HEK293 (cell line): Measurements from ENCODE around the gene PP2D1.

Experiments
- BCL11A ChIP-seq: fragments of 450-650 bp; formaldehyde crosslinking; IDR thresholded peaks from 2 replicates; pipeline ENCODE4 v1.5.1; 2016; ENCODE audit warnings: low read depth, missing biosample characterization, missing genetic modification characterization
- GLI2 ChIP-seq: fragments of 450-650 bp; formaldehyde crosslinking; IDR thresholded peaks from 2 replicates; pipeline ENCODE4; 2017; ENCODE audit warnings: missing biosample characterization, missing genetic modification characterization, low read depth, borderline replicate concordance
- KLF7 ChIP-seq: fragments of 450-650 bp; formaldehyde crosslinking; IDR thresholded peaks from 2 replicates; pipeline ENCODE4 v1.5.1; 2016; ENCODE audit warnings: missing biosample characterization, missing genetic modification characterization, borderline replicate concordance
- OVOL3 ChIP-seq: fragments of 450-650 bp; formaldehyde crosslinking; IDR thresholded peaks from 2 replicates; pipeline ENCODE4 v1.5.1; 2016; ENCODE audit warnings: missing biosample characterization, missing genetic modification characterization
- ZBTB1 ChIP-seq: fragments of 450-650 bp; formaldehyde crosslinking; IDR thresholded peaks from 2 replicates; pipeline ENCODE4 v1.5.1; 2016; ENCODE audit warnings: missing biosample characterization, missing genetic modification characterization
- ZBTB21 ChIP-seq: fragments of 450-650 bp; formaldehyde crosslinking; IDR thresholded peaks from 2 replicates; pipeline ENCODE4 v1.5.1; 2017; ENCODE audit warnings: missing biosample characterization, missing genetic modification characterization
- ZBTB8A ChIP-seq: fragments of 450-650 bp; formaldehyde crosslinking; IDR thresholded peaks from 2 replicates; pipeline ENCODE4 v1.5.1; 2016; ENCODE audit warnings: missing biosample characterization, missing genetic modification characterization
- ZNF121 ChIP-seq: fragments of 450-650 bp; formaldehyde crosslinking; IDR thresholded peaks from 2 replicates; pipeline ENCODE4 v1.5.1; 2016; ENCODE audit warnings: missing biosample characterization, missing genetic modification characterization
- ZNF138 ChIP-seq: fragments of 450-650 bp; formaldehyde crosslinking; IDR thresholded peaks from 2 replicates; pipeline ENCODE4 v1.5.1; 2016; ENCODE audit warnings: missing biosample characterization, missing genetic modification characterization, borderline replicate concordance
- ZNF394 ChIP-seq: fragments of 450-650 bp; formaldehyde crosslinking; IDR thresholded peaks from 2 replicates; pipeline ENCODE4 v1.5.1; 2016; ENCODE audit warnings: missing biosample characterization, missing genetic modification characterization, mild to moderate bottlenecking, moderate library complexity, borderline replicate concordance
- ZNF426 ChIP-seq: fragments of 450-650 bp; formaldehyde crosslinking; IDR thresholded peaks from 2 replicates; pipeline ENCODE4 v1.5.1; 2017; ENCODE audit warnings: missing biosample characterization, missing genetic modification characterization, mild to moderate bottlenecking, inconsistent platforms, moderate library complexity
- ZNF433 ChIP-seq: fragments of 450-650 bp; formaldehyde crosslinking; IDR thresholded peaks from 2 replicates; pipeline ENCODE4 v1.5.1; 2016; ENCODE audit warnings: missing biosample characterization, missing genetic modification characterization, low read depth
- ZNF510 ChIP-seq: fragments of 450-650 bp; formaldehyde crosslinking; IDR thresholded peaks from 2 replicates; pipeline ENCODE4 v1.5.1; 2018; ENCODE audit warnings: mild to moderate bottlenecking, missing genetic modification characterization, missing biosample characterization; ENCODE audit not compliant: insufficient replicate concordance
- ZNF529 ChIP-seq: fragments of 450-650 bp; formaldehyde crosslinking; IDR thresholded peaks from 2 replicates; pipeline ENCODE4 v1.5.1; 2017; ENCODE audit warnings: missing genetic modification characterization, missing biosample characterization; ENCODE audit not compliant: insufficient replicate concordance
- ZNF555 ChIP-seq: fragments of 450-650 bp; formaldehyde crosslinking; conservative IDR thresholded peaks from 2 replicates; pipeline ENCODE4 v1.5.1; 2017; ENCODE audit warnings: missing biosample characterization, mild to moderate bottlenecking, missing genetic modification characterization, inconsistent platforms
- ZNF558 ChIP-seq: fragments of 450-650 bp; formaldehyde crosslinking; IDR thresholded peaks from 2 replicates; pipeline ENCODE4 v1.5.1; 2016; ENCODE audit warnings: missing biosample characterization, missing genetic modification characterization
- ZNF623 ChIP-seq: fragments of 450-650 bp; formaldehyde crosslinking; IDR thresholded peaks from 2 replicates; pipeline ENCODE4 v1.5.1; 2016; ENCODE audit warnings: missing biosample characterization, missing genetic modification characterization
- ZNF629 ChIP-seq: fragments of 450-650 bp; formaldehyde crosslinking; IDR thresholded peaks from 2 replicates; pipeline ENCODE4 v1.5.1; 2017; ENCODE audit warnings: missing biosample characterization, missing genetic modification characterization
- ZNF654 ChIP-seq: fragments of 450-650 bp; formaldehyde crosslinking; IDR thresholded peaks from 2 replicates; pipeline ENCODE4 v1.5.1; 2016; ENCODE audit warnings: low read depth, missing biosample characterization, missing genetic modification characterization
- ZNF791 ChIP-seq: fragments of 450-650 bp; formaldehyde crosslinking; IDR thresholded peaks from 2 replicates; pipeline ENCODE4 v1.5.1; 2016; ENCODE audit warnings: missing biosample characterization, missing genetic modification characterization
- ZXDB ChIP-seq: fragments of 450-650 bp; formaldehyde crosslinking; IDR thresholded peaks from 2 replicates; pipeline ENCODE4 v1.5.1; 2016; ENCODE audit warnings: missing biosample characterization, missing genetic modification characterization
- TF ChIP-seq, protein P1 (sequence below): fragments of 450-650 bp; formaldehyde crosslinking; conservative IDR thresholded peaks from 2 replicates; pipeline ENCODE4 v1.5.1; 2016; ENCODE audit warnings: low read depth, missing biosample characterization, missing genetic modification characterization
- TF ChIP-seq, protein P2 (sequence below): fragments of 450-650 bp; formaldehyde crosslinking; IDR thresholded peaks from 2 replicates; pipeline ENCODE4 v1.5.1; 2016; ENCODE audit warnings: missing biosample characterization, missing genetic modification characterization
- TF ChIP-seq, protein P3 (sequence below): fragments of 450-650 bp; formaldehyde crosslinking; conservative IDR thresholded peaks from 2 replicates; pipeline ENCODE4 v1.5.1; 2016; ENCODE audit warnings: low read depth, missing biosample characterization, missing genetic modification characterization

The PP2D1 gene

DNA sequence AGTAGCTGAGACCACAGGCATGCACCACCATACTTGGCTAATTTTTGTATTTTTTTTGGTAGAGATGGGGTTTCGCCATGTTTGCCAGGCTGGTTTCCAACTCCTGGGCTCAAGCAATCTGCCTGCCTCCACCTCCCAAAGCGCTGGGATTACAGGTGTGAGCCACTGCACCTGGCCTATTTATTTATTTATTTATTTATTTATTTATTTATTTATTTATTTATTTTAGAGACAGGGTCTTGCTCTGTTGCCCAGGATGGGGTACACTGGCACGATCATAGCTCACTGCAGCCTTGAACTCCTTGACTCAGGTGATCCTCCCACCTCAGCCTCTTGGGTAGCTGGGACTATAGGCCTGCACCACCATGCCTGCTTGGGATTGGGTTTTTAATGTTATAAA, 33.1 kb upstream of the PP2D1 start (continued):
- TF ChIP-seq, protein P1, sequence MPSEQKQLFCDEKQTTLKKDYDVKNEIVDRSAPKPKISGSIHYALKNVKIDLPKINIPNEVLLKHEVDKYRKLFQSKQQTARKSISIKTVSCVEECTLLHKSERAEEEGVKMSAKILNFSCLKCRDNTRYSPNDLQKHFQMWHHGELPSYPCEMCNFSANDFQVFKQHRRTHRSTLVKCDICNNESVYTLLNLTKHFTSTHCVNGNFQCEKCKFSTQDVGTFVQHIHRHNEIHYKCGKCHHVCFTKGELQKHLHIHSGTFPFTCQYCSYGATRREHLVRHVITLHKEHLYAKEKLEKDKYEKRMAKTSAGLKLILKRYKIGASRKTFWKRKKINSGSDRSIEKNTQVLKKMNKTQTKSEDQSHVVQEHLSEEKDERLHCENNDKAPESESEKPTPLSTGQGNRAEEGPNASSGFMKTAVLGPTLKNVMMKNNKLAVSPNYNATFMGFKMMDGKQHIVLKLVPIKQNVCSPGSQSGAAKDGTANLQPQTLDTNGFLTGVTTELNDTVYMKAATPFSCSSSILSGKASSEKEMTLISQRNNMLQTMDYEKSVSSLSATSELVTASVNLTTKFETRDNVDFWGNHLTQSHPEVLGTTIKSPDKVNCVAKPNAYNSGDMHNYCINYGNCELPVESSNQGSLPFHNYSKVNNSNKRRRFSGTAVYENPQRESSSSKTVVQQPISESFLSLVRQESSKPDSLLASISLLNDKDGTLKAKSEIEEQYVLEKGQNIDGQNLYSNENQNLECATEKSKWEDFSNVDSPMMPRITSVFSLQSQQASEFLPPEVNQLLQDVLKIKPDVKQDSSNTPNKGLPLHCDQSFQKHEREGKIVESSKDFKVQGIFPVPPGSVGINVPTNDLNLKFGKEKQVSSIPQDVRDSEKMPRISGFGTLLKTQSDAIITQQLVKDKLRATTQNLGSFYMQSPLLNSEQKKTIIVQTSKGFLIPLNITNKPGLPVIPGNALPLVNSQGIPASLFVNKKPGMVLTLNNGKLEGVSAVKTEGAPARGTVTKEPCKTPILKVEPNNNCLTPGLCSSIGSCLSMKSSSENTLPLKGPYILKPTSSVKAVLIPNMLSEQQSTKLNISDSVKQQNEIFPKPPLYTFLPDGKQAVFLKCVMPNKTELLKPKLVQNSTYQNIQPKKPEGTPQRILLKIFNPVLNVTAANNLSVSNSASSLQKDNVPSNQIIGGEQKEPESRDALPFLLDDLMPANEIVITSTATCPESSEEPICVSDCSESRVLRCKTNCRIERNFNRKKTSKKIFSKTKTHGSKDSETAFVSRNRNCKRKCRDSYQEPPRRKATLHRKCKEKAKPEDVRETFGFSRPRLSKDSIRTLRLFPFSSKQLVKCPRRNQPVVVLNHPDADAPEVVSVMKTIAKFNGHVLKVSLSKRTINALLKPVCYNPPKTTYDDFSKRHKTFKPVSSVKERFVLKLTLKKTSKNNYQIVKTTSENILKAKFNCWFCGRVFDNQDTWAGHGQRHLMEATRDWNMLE = peak; percentile 83
- 0 out of 2 replicates have a peak, but pooled peaks have one; percentile 41 for TF ChIP-seq ZBTB21 (tag by site-specific recombination)
- TF ChIP-seq ZBTB1 (tag by site-specific recombination) = 0 out of 2 replicates have a peak, but pooled peaks have one; percentile 43
- TF ChIP-seq, protein P2, sequence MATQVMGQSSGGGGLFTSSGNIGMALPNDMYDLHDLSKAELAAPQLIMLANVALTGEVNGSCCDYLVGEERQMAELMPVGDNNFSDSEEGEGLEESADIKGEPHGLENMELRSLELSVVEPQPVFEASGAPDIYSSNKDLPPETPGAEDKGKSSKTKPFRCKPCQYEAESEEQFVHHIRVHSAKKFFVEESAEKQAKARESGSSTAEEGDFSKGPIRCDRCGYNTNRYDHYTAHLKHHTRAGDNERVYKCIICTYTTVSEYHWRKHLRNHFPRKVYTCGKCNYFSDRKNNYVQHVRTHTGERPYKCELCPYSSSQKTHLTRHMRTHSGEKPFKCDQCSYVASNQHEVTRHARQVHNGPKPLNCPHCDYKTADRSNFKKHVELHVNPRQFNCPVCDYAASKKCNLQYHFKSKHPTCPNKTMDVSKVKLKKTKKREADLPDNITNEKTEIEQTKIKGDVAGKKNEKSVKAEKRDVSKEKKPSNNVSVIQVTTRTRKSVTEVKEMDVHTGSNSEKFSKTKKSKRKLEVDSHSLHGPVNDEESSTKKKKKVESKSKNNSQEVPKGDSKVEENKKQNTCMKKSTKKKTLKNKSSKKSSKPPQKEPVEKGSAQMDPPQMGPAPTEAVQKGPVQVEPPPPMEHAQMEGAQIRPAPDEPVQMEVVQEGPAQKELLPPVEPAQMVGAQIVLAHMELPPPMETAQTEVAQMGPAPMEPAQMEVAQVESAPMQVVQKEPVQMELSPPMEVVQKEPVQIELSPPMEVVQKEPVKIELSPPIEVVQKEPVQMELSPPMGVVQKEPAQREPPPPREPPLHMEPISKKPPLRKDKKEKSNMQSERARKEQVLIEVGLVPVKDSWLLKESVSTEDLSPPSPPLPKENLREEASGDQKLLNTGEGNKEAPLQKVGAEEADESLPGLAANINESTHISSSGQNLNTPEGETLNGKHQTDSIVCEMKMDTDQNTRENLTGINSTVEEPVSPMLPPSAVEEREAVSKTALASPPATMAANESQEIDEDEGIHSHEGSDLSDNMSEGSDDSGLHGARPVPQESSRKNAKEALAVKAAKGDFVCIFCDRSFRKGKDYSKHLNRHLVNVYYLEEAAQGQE (tag by site-specific recombination) = peak; percentile 68
- 0 out of 2 replicates have a peak, but pooled peaks have one; percentile 22 for TF ChIP-seq KLF7 (tag by site-specific recombination)
- peak; percentile 18; the same call in 1 of the 2 replicates for TF ChIP-seq OVOL3 (tag by site-specific recombination)
- peak; percentile 57; the same call in 1 of the 2 replicates for TF ChIP-seq ZBTB8A (tag by site-specific recombination)
- TF ChIP-seq ZNF121 (tag by site-specific recombination) = peak; percentile 32; the same call in 1 of the 2 replicates
- 0 out of 2 replicates have a peak, but pooled peaks have one; percentile 13 for TF ChIP-seq ZNF433 (tag by site-specific recombination)
- peak; percentile 66 for TF ChIP-seq ZNF623 (tag by site-specific recombination)
- TF ChIP-seq, protein P3, sequence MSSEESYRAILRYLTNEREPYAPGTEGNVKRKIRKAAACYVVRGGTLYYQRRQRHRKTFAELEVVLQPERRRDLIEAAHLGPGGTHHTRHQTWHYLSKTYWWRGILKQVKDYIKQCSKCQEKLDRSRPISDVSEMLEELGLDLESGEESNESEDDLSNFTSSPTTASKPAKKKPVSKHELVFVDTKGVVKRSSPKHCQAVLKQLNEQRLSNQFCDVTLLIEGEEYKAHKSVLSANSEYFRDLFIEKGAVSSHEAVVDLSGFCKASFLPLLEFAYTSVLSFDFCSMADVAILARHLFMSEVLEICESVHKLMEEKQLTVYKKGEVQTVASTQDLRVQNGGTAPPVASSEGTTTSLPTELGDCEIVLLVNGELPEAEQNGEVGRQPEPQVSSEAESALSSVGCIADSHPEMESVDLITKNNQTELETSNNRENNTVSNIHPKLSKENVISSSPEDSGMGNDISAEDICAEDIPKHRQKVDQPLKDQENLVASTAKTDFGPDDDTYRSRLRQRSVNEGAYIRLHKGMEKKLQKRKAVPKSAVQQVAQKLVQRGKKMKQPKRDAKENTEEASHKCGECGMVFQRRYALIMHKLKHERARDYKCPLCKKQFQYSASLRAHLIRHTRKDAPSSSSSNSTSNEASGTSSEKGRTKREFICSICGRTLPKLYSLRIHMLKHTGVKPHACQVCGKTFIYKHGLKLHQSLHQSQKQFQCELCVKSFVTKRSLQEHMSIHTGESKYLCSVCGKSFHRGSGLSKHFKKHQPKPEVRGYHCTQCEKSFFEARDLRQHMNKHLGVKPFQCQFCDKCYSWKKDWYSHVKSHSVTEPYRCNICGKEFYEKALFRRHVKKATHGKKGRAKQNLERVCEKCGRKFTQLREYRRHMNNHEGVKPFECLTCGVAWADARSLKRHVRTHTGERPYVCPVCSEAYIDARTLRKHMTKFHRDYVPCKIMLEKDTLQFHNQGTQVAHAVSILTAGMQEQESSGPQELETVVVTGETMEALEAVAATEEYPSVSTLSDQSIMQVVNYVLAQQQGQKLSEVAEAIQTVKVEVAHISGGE = peak; percentile 70
- TF ChIP-seq ZNF138 (tag by site-specific recombination) = peak; percentile 67; the same call in 1 of the 2 replicates
- TF ChIP-seq ZNF510 = peak; percentile 54
- TF ChIP-seq ZNF629 (tag by site-specific recombination) = peak; percentile 38; the same call in 1 of the 2 replicates
- TF ChIP-seq ZNF426 = peak; percentile 86
- 0 out of 2 replicates have a peak, but pooled peaks have one; percentile 17 for TF ChIP-seq ZNF791 (tag by site-specific recombination)
- TF ChIP-seq ZNF654 (tag by site-specific recombination) = peak; percentile 9; the same call in 1 of the 2 replicates
- TF ChIP-seq ZNF529 (tag by site-specific recombination) = peak; percentile 54
- TF ChIP-seq BCL11A (tag by site-specific recombination) = 0 out of 2 replicates have a peak, but pooled peaks have one; percentile 17
- TF ChIP-seq ZNF558 (tag by site-specific recombination) = 0 out of 2 replicates have a peak, but pooled peaks have one; percentile 43
- TF ChIP-seq ZNF394 (tag by site-specific recombination) = peak; percentile 90
- peak; percentile 21; the same call in 1 of the 2 replicates for TF ChIP-seq GLI2 (tag by site-specific recombination)
- TF ChIP-seq ZNF555 (tag by site-specific recombination) = peak; percentile 81
- TF ChIP-seq ZXDB (tag by site-specific recombination) = peak; percentile 46; the same call in 1 of the 2 replicates
